Neural progenitor cell (in vitro differentiated cells): ENCODE measurements around the gene ZBED1. TPM values are rescaled to one million over a fixed set of nuclear protein-coding genes. Genes with fewer than 3 reads are reported as not detected.

Source experiments
- DNase-seq: peaks from one replicate; pipeline ENCODE4 v3.0.0-alpha.2; 2016; ENCODE audit warnings: low spot score
- H2AFZ ChIP-seq: fragments of 200-600 bp; sonication (generic); replicated peaks from 2 replicates; pipeline ENCODE4 v1.6.1; 2016; ENCODE audit warnings: antibody characterized with exemption
- H3F3A ChIP-seq: fragments of 200-600 bp; sonication (generic); 2 replicates; pipeline ENCODE4 v1.6.1; 2016; ENCODE audit warnings: antibody characterized with exemption, low read depth
- H3K27ac ChIP-seq: fragments of 200-600 bp; sonication (generic); 2 replicates; pipeline ENCODE4 v1.5.1; 2016; ENCODE audit warnings: mild to moderate bottlenecking
- H3K27me3 ChIP-seq: fragments of 200-600 bp; sonication (generic); 2 replicates; pipeline ENCODE4 v1.6.1; 2016; ENCODE audit warnings: mild to moderate bottlenecking, moderate library complexity
- H3K36me3 ChIP-seq: fragments of 200-600 bp; sonication (generic); 2 replicates; pipeline ENCODE4 v1.5.1; 2016
- H3K4me1 ChIP-seq: fragments of 200-600 bp; sonication (generic); 2 replicates; pipeline ENCODE4 v1.6.1; 2016; ENCODE audit warnings: mixed run types
- H3K4me2 ChIP-seq: fragments of 200-600 bp; sonication (generic); 2 replicates; pipeline ENCODE4 v1.6.1; 2016
- H3K4me3 ChIP-seq: fragments of 200-600 bp; sonication (generic); 2 replicates; pipeline ENCODE4 v1.5.1; 2016
- H3K79me2 ChIP-seq: fragments of 200-600 bp; sonication (generic); 2 replicates; pipeline ENCODE4 v1.6.1; 2016; ENCODE audit warnings: low read depth
- H3K9ac ChIP-seq: fragments of 200-600 bp; sonication (generic); 2 replicates; pipeline ENCODE4 v1.6.1; 2016
- H3K9me3 ChIP-seq: fragments of 200-600 bp; sonication (generic); 2 replicates; pipeline ENCODE4 v1.5.1; 2016; ENCODE audit warnings: low read depth
- H4K20me1 ChIP-seq: fragments of 200-600 bp; sonication (generic); 2 replicates; pipeline ENCODE4 v1.6.1; 2016; ENCODE audit warnings: low read depth
- H3K27ac Mint-ChIP-seq: 3 replicates; pipeline ENCODE4 v1.8.0; 2021; ENCODE audit warnings: mixed read lengths
- H3K27me3 Mint-ChIP-seq: 2 replicates; pipeline ENCODE4 v1.8.0; 2022; ENCODE audit warnings: low read depth, mild to moderate bottlenecking, inconsistent platforms, moderate library complexity, mixed read lengths; ENCODE audit not compliant: insufficient read depth
- H3K36me3 Mint-ChIP-seq: 3 replicates; pipeline ENCODE4 v1.8.0; 2021; ENCODE audit warnings: mixed read lengths
- H3K4me1 Mint-ChIP-seq: 3 replicates; pipeline ENCODE4 v1.8.0; 2021; ENCODE audit warnings: mixed read lengths
- H3K4me3 Mint-ChIP-seq: 3 replicates; pipeline ENCODE4 v1.8.0; 2021; ENCODE audit warnings: mild to moderate bottlenecking, moderate library complexity, mixed read lengths
- H3K9me3 Mint-ChIP-seq: 3 replicates; pipeline ENCODE4 v1.8.0; 2020; ENCODE audit warnings: mixed read lengths
- EZH2 ChIP-seq: fragments of 200-600 bp; sonication (generic); IDR thresholded peaks from 2 replicates; pipeline ENCODE4 v1.6.1; 2017; ENCODE audit warnings: antibody characterized with exemption, mild to moderate bottlenecking, moderate library complexity
- EZH2phosphoT487 ChIP-seq: fragments of 200-600 bp; sonication (generic); IDR thresholded peaks from 2 replicates; pipeline ENCODE4 v1.6.1; 2017; ENCODE audit warnings: antibody characterized with exemption
- total RNA-seq: library from RNA; depleted of rRNA; stranded (reverse); fragments of >200 nt; gene quantifications from 2 replicates; pipeline ENCODE4 v1.2.3, GENCODE V29; 2015; ENCODE audit warnings: low replicate concordance
- TF ChIP-seq, protein P1 (sequence below): fragments of 200-600 bp; sonication (generic); IDR thresholded peaks from 2 replicates; pipeline ENCODE4 v1.5.1; 2017; ENCODE audit warnings: antibody characterized with exemption, mild to moderate bottlenecking

Gene ZBED1
- total RNA-seq, 1 donor from 2014 or later = 36.9 TPM

DNA sequence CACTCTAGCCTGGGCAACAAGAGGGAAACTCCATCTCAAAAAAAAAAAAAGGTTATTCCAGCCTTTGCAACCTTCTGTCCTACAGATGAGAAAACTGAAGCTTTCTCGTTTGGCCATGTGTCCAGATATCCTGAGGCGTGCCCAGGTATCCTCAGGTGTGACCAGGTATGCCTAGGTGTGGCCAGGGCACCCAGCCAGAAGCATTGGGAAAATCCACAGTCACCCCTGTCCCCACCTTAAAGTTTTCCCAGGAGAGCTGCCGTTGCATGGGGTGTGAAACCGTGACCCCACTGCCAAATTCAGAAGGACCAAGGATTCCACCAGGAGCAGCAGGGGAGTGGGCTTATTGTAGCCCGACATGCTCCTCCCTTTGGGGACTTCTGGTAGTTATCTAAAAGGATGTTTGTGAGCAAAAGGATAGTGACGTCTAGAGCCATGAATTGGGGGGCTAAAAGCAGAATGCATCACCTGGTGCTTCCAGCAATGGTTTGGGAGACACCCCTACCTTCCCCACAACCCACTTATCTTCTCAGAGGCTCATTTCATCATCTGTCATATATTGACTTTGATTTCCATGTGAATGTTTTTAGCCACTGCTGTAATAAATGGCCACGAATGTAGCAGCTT is 4.0 kb upstream of the ZBED1 start:
- DNase-seq = no peak
- peaks cover 5% of the 10 kb centered on the region for H3K4me1 Mint-ChIP-seq
- Histone ChIP-seq H3K4me1 (no peaks in the 10 kb centered on the region), H3K4me2 (no peak overlapping the region), H3K79me2 (peaks cover 6% of the 10 kb centered on the region), H3F3A (peaks cover 13% of the 10 kb centered on the region), H4K20me1 (no peaks in the 10 kb centered on the region), H3K4me3 (no peak overlapping the region), H3K9ac (no peak overlapping the region), H2AFZ (no peak overlapping the region), H3K36me3 (no peaks in the 10 kb centered on the region), H3K27me3 (no peaks in the 10 kb centered on the region), H3K9me3 (no peaks in the 10 kb centered on the region), H3K27ac (no peak overlapping the region)
- no peak overlapping the region for H3K4me3 Mint-ChIP-seq
- TF ChIP-seq, protein P1, sequence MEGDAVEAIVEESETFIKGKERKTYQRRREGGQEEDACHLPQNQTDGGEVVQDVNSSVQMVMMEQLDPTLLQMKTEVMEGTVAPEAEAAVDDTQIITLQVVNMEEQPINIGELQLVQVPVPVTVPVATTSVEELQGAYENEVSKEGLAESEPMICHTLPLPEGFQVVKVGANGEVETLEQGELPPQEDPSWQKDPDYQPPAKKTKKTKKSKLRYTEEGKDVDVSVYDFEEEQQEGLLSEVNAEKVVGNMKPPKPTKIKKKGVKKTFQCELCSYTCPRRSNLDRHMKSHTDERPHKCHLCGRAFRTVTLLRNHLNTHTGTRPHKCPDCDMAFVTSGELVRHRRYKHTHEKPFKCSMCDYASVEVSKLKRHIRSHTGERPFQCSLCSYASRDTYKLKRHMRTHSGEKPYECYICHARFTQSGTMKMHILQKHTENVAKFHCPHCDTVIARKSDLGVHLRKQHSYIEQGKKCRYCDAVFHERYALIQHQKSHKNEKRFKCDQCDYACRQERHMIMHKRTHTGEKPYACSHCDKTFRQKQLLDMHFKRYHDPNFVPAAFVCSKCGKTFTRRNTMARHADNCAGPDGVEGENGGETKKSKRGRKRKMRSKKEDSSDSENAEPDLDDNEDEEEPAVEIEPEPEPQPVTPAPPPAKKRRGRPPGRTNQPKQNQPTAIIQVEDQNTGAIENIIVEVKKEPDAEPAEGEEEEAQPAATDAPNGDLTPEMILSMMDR = no peak
- TF ChIP-seq EZH2phosphoT487 (no peak), EZH2 (no peak)
- peaks cover under 1% of the 10 kb centered on the region for H3K36me3 Mint-ChIP-seq
- no peaks in the 10 kb centered on the region for H3K9me3 Mint-ChIP-seq
- peak overlapping the region; percentile 60 for H3K27ac Mint-ChIP-seq
- peaks cover 17% of the 10 kb centered on the region for H3K27me3 Mint-ChIP-seq

DNA sequence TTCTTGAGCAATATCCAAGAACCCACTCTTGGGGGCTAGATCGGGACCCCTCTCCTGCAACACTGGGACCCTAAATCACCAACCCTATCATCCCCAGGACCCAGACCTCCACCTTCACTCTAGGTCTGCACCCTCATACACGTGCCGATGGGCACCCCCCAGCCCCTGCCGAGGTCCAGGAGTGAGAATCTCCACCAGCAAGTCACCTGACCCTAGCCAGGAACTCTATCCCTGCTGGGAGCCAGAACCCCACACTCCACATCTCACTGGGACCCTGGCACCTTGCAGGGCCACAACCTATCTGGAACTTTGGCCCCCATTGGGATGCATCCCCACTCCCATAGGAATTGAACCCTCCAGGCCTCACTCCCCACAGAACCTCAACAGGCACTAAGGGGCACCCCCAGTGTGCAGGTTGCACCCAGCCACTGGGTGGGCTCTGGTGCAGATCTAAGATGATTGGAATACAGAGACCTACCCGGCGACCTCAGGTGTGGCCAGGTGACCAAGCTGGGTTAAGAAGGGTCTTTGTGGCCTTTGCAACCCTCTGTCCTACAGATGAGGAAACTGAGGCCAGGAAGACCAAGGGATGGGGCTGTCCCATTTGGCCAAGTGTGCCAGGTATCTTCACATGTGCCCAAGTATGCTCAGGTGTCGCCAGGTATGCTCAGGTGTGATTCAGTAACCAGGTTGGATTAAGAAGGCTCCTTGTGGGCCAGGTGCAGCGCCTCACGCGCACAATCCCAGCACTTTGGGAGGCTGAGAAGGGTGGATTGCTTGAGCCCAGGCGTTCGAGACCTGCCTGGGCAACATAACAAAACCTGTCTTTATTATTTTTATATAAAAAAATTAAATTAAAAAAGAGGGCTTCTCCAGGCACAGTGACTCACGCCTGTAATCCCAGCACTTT is 3.1 kb upstream of the ZBED1 start:
- H3K4me3 ChIP-seq = no peak overlapping the region
- peaks cover 6% of the 10 kb centered on the region for H4K20me1 ChIP-seq
- peaks cover 9% of the 10 kb centered on the region for H3K4me1 ChIP-seq
- peak overlapping the region; percentile 44 for H3K4me3 Mint-ChIP-seq
- peaks cover 17% of the 10 kb centered on the region for H3K27me3 Mint-ChIP-seq
- no peak for DNase-seq
- H3K36me3 Mint-ChIP-seq = no peaks in the 10 kb centered on the region
- H3K9me3 ChIP-seq = no peaks in the 10 kb centered on the region
- no peaks in the 10 kb centered on the region for H3K27me3 ChIP-seq
- H3K9ac ChIP-seq = no peak overlapping the region
- no peak overlapping the region for H3K27ac ChIP-seq
- TF ChIP-seq, protein P1 = no peak
- TF ChIP-seq EZH2 (no peak), EZH2phosphoT487 (no peak)
- no peak overlapping the region for H3K27ac Mint-ChIP-seq
- H2AFZ ChIP-seq = no peak overlapping the region
- H3K9me3 Mint-ChIP-seq = no peaks in the 10 kb centered on the region
- H3K36me3 ChIP-seq = no peaks in the 10 kb centered on the region
- H3K4me2 ChIP-seq = no peak overlapping the region
- H3F3A ChIP-seq = peaks cover 22% of the 10 kb centered on the region
- peaks cover 15% of the 10 kb centered on the region for H3K79me2 ChIP-seq
- peaks cover 14% of the 10 kb centered on the region for H3K4me1 Mint-ChIP-seq

DNA sequence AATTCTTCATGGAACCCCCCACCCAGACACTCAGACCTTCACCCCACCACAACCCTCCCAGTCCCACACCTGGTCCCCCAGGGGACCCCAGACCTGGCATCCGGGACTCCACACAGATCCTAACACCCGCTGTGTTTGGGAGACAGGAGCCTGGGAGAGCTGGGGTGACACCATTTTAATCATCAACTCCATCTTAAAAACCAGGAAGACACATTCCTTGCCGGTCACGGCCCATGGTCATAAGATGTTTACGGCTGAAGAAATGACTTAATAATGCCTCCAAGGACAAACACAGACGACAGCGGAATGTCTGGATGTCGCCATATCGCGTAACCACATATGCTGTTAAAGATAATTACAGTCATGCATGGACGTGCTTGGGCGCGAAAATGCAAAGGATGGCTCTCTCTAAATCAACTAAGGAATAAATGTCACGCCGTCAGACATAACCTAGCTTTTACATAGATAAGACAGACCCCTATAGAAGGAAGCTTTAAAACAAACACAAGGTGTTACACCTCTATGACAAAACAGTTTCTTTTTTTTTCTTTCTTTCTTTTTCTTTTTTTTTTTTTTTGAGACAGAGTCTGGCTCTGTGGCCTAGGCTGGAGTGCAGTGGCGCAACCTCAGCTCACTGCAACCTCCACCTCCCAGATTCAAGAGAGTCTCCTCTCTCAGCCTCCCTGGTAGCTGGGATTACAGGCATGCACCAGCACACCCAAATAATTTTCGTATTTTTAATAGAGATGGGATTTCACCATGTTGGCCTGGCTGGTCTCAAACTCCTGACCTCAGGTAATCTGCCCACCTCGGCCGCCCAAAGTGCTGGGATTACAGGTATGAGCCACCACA is 2.1 kb upstream of the ZBED1 start:
- no peaks in the 10 kb centered on the region for H3K36me3 ChIP-seq
- H3K4me1 Mint-ChIP-seq = peaks cover 24% of the 10 kb centered on the region
- H3K9me3 Mint-ChIP-seq = no peaks in the 10 kb centered on the region
- peaks cover 17% of the 10 kb centered on the region for H3K4me1 ChIP-seq
- peak overlapping the region; percentile 44 for H3K4me3 Mint-ChIP-seq
- no peak for DNase-seq
- peaks cover 16% of the 10 kb centered on the region for H3K27me3 Mint-ChIP-seq
- no peaks in the 10 kb centered on the region for H3K27me3 ChIP-seq
- peaks cover 24% of the 10 kb centered on the region for H3K79me2 ChIP-seq
- H3K4me3 ChIP-seq = no peak overlapping the region
- no peaks in the 10 kb centered on the region for H3K9me3 ChIP-seq
- H3K36me3 Mint-ChIP-seq = peaks cover 3% of the 10 kb centered on the region
- H3F3A ChIP-seq = peaks cover 32% of the 10 kb centered on the region
- H3K9ac ChIP-seq = no peak overlapping the region
- H3K4me2 ChIP-seq = no peak overlapping the region
- no peak overlapping the region for H3K27ac Mint-ChIP-seq
- H3K27ac ChIP-seq = no peak overlapping the region
- peaks cover 8% of the 10 kb centered on the region for H4K20me1 ChIP-seq
- no peak overlapping the region for H2AFZ ChIP-seq
- no peak for TF ChIP-seq EZH2
